Uterus (tissue), 4 donors: ENCODE measurements around the gene CCDC81. TPM values are rescaled to one million over a fixed set of nuclear protein-coding genes. Genes with fewer than 3 reads are reported as not detected.

Experiments
- DNase-seq, 2 donors: peaks; one replicate each; pipeline ENCODE4 v3.0.0-alpha.2; 2019 to 2020
- H3K27ac ChIP-seq, 2 donors: fragments of 200-600 bp; sonication (generic); 1 replicate in 1 of 2; 2 replicates in 1 of 2; pipeline ENCODE4 v1.5.1; 2016 to 2018
- H3K27me3 ChIP-seq, 2 donors: fragments of 200-600 bp; sonication (generic); one replicate each; pipeline ENCODE4 v1.5.1; 2018 to 2019; ENCODE audit warnings: control low read depth in 1 of 2
- H3K36me3 ChIP-seq, 2 donors: fragments of 200-600 bp; sonication (generic); one replicate each; pipeline ENCODE4 v1.5.1; 2019; ENCODE audit warnings: control low read depth in 1 of 2
- H3K4me1 ChIP-seq, 2 donors: fragments of 200-600 bp; sonication (generic); one replicate each; pipeline ENCODE4 v1.5.1; 2018 to 2019; ENCODE audit warnings: control low read depth in 1 of 2
- H3K4me3 ChIP-seq, 2 donors: fragments of 200-600 bp; sonication (generic); 1 replicate in 1 of 2; 2 replicates in 1 of 2; pipeline ENCODE4 v1.5.1; 2018 to 2019; ENCODE audit warnings: mild to moderate bottlenecking in 1 of 2
- H3K9me3 ChIP-seq, 2 donors: fragments of 200-600 bp; sonication (generic); one replicate each; pipeline ENCODE4 v1.5.1; 2019; ENCODE audit warnings: control low read depth in 1 of 2
- CTCF ChIP-seq, 4 experiments: fragments of 200-600 bp in 2 of 4; fragments of 450-650 bp in 2 of 4; sonication (generic) in 2 of 4; IDR thresholded peaks; one replicate each; pipeline ENCODE4 v1.5.1; 2016 to 2019; ENCODE audit warnings: antibody characterized with exemption in 4 of 4, mild to moderate bottlenecking in 2 of 4, moderate library complexity in 1 of 4
- POLR2A ChIP-seq, 2 donors: fragments of 450-650 bp; IDR thresholded peaks; one replicate each; pipeline ENCODE4 v1.6.1; 2016; ENCODE audit warnings: antibody characterized with exemption in 2 of 2, mild to moderate bottlenecking in 1 of 2, moderate library complexity in 1 of 2
- intact Hi-C: fragments of 100-400 bp; cut with DNase I; formaldehyde crosslinking; loops from one replicate; pipeline ENCODE4 v1.15.1; 2023; ENCODE audit warnings: low total_unique reads
- total RNA-seq, 4 donors: library from RNA; depleted of rRNA in 3 of 4; stranded (reverse); fragments of >200 nt in 3 of 4; gene quantifications; one replicate each; pipeline versions ENCODE4 v1.1.0 to v1.2.4, GENCODE V29; 2014 to 2023
- donor health status: DM: yes; HTN: yes; CAD: no.

CCDC81 gene
- total RNA-seq, 4 donors from 2014 or later = 0.59 to 9.2 (median 3.4) TPM; not detected in 1

- Histone ChIP-seq H3K27ac (no peak overlapping the region), H3K9me3 (no peaks in the 10 kb centered on the region), H3K27me3 (no peaks in the 10 kb centered on the region), H3K4me3 (no peak overlapping the region), H3K4me1 (no peaks in the 10 kb centered on the region), H3K36me3 (no peaks in the 10 kb centered on the region)
- TF ChIP-seq POLR2A (IDR thresholded peaks at IDR 0.05) = no peak
- DNase-seq = no peak
- intact Hi-C loops = no loop called here
These were observed 73.2 kb downstream of the CCDC81 start for GRCh38 chr11:86447763-86448480.

- Histone ChIP-seq H3K9me3 (no peaks in the 10 kb centered on the region), H3K4me3 (no peak overlapping the region), H3K27me3 (no peaks in the 10 kb centered on the region), H3K36me3 (no peaks in the 10 kb centered on the region), H3K27ac (no peak overlapping the region), H3K4me1 (no peaks in the 10 kb centered on the region)
- intact Hi-C loops = no loop called here
- TF ChIP-seq CTCF (IDR thresholded peaks at IDR 0.05) (no peak), POLR2A (IDR thresholded peaks at IDR 0.05) (no peak)
- DNase-seq = no peak
These were observed 75.4 kb downstream of the CCDC81 start for GRCh38 chr11:86449993-86450629.

- Histone ChIP-seq H3K4me1 (no peaks in the 10 kb centered on the region), H3K27ac (no peak overlapping the region), H3K36me3 (no peaks in the 10 kb centered on the region), H3K27me3 (no peaks in the 10 kb centered on the region), H3K9me3 (no peaks in the 10 kb centered on the region), H3K4me3 (no peak overlapping the region)
- TF ChIP-seq POLR2A (IDR thresholded peaks at IDR 0.05) (no peak), CTCF (IDR thresholded peaks at IDR 0.05) (no peak)
- DNase-seq = no peak
- intact Hi-C loops = no loop called here
These were observed 78.8 kb downstream of the CCDC81 start for GRCh38 chr11:86453290-86454030.

GRCh38 chr11:86456075-86456939, 81.6 kb downstream of the CCDC81 start:
- H3K4me1 ChIP-seq = peaks cover 10% of the 10 kb centered on the region in 2 donors
- peak; percentile 88 to 92 for DNase-seq
- H3K27ac ChIP-seq = peak overlapping the region; percentile 37 to 73
- intact Hi-C loops = loop anchor here (5.0 kb wide), 2 partner anchors 151 to 361 kb away; no protein-coding TSS in a partner anchor
- H3K4me3 ChIP-seq = no peak overlapping the region
- peak; percentile 89 to 98 (median 90) for TF ChIP-seq CTCF (IDR thresholded peaks at IDR 0.05)
- no peak for TF ChIP-seq POLR2A (IDR thresholded peaks at IDR 0.05)
- H3K36me3 ChIP-seq = no peaks in the 10 kb centered on the region
- no peaks in the 10 kb centered on the region for H3K27me3 ChIP-seq
- no peaks in the 10 kb centered on the region for H3K9me3 ChIP-seq
